Esophagus squamous epithelium (tissue), 4 donors: ENCODE data around the gene AP1G2.

Source experiments
- CTCF ChIP-seq, 6 experiments: fragments of 450-650 bp in 4 of 6; fragments of 200-600 bp in 2 of 6; sonication (generic) in 2 of 6; IDR thresholded peaks; one replicate each; pipeline ENCODE4 v1.5.1; 2016 to 2019; ENCODE audit warnings: antibody characterized with exemption in 6 of 6, mild to moderate bottlenecking in 4 of 6, moderate library complexity in 4 of 6
- POLR2A ChIP-seq, 4 donors: fragments of 450-650 bp; IDR thresholded peaks; one replicate each; pipeline ENCODE4 v1.6.1; 2017; ENCODE audit warnings: antibody characterized with exemption in 4 of 4, mild to moderate bottlenecking in 4 of 4, moderate library complexity in 3 of 4

GRCh38 chr14:23602181-23603095, 34.8 kb upstream of the AP1G2 start:
- no peak for TF ChIP-seq CTCF (IDR thresholded peaks at IDR 0.05)
- no peak for TF ChIP-seq POLR2A (IDR thresholded peaks at IDR 0.05)
